IPS DF 4.7 (cell line): ENCODE measurements around the gene ST3GAL6.

Experiments
- DNase-seq: peaks from one replicate; pipeline ENCODE4 v3.0.0-alpha.2; 2013; ENCODE audit warnings: low spot score; ENCODE audit errors: extremely low read depth

ST3GAL6 gene

GRCh38 chr3:98777286-98777685 is 14.1 kb downstream of the ST3GAL6 start:
- DNase-seq, result no peak

- DNase-seq, result no peak
Measured at GRCh38 chr3:98777801-98778220, 14.7 kb downstream of the ST3GAL6 start.

GRCh38 chr3:98778383-98778782 is 15.2 kb downstream of the ST3GAL6 start:
- no peak for DNase-seq

GRCh38 chr3:98778852-98779413 is 15.8 kb downstream of the ST3GAL6 start:
- no peak for DNase-seq

GRCh38 chr3:98779541-98780335 is 16.6 kb downstream of the ST3GAL6 start:
- no peak for DNase-seq

GRCh38 chr3:98780343-98780742 is 17.2 kb downstream of the ST3GAL6 start:
- DNase-seq, result no peak

- no peak for DNase-seq
Measured at GRCh38 chr3:98782824-98783500, 19.8 kb downstream of the ST3GAL6 start.

- DNase-seq, result no peak
Measured at GRCh38 chr3:98784042-98784441, 20.9 kb downstream of the ST3GAL6 start.

GRCh38 chr3:98784666-98785600 is 21.8 kb downstream of the ST3GAL6 start:
- no peak for DNase-seq

- no peak for DNase-seq
Measured at GRCh38 chr3:98786364-98787006, 23.3 kb downstream of the ST3GAL6 start.

- no peak for DNase-seq
Measured at GRCh38 chr3:98787181-98787580, 24.0 kb downstream of the ST3GAL6 start.

- DNase-seq, result no peak
Measured at GRCh38 chr3:98788651-98789050, 25.5 kb downstream of the ST3GAL6 start.

- no peak for DNase-seq
Measured at GRCh38 chr3:98791341-98792325, 28.5 kb downstream of the ST3GAL6 start.

- no peak for DNase-seq
Measured at GRCh38 chr3:98793971-98794370, 30.8 kb downstream of the ST3GAL6 start.

- no peak for DNase-seq
Measured at GRCh38 chr3:98796334-98796733, 33.2 kb downstream of the ST3GAL6 start.

GRCh38 chr3:98797905-98798304 is 34.8 kb downstream of the ST3GAL6 start:
- DNase-seq, result no peak

GRCh38 chr3:98798820-98799219 is 35.7 kb downstream of the ST3GAL6 start:
- DNase-seq, result no peak

- DNase-seq, result no peak
Measured at GRCh38 chr3:98799479-98799878, 36.3 kb downstream of the ST3GAL6 start.

GRCh38 chr3:98800401-98800800 is 37.3 kb downstream of the ST3GAL6 start:
- no peak for DNase-seq
